DND-41 (cell line): Measurements from ENCODE around the gene NEK8.

Experiments
- CTCF ChIP-seq: IDR thresholded peaks from 2 replicates; pipeline ENCODE4 v1.5.1; 2012; ENCODE audit warnings: borderline replicate concordance, low read length, moderate library complexity, mild to moderate bottlenecking; ENCODE audit not compliant: poor library complexity, severe bottlenecking; ENCODE audit errors: extremely low read depth
- EZH2 ChIP-seq: IDR thresholded peaks from 3 replicates; pipeline ENCODE4 v1.6.1; 2012; ENCODE audit warnings: borderline replicate concordance, low read depth, mild to moderate bottlenecking, moderate library complexity, low read length, inconsistent platforms; ENCODE audit not compliant: severe bottlenecking

- TF ChIP-seq CTCF (no peak), EZH2 (no peak)
These were observed 16.9 kb upstream of the NEK8 start, which contains the start of gene PROCA1 for GRCh38 chr17:28711723-28712031.
